T-helper 9 cell (primary cell): Measurements from ENCODE around the gene AASS.

Source experiments
- DNase-seq: peaks from one replicate; pipeline ENCODE4 v3.0.0-alpha.2; 2020

Gene AASS

GRCh38 chr7:122038134-122038533, 105.9 kb downstream of the AASS start:
- DNase-seq, result no peak

- DNase-seq, result no peak
These were observed 108.2 kb downstream of the AASS start for GRCh38 chr7:122035876-122036275.

- no peak for DNase-seq
These were observed 110.4 kb downstream of the AASS start for GRCh38 chr7:122033641-122034040.

- no peak for DNase-seq
These were observed 117.0 kb downstream of the AASS start for GRCh38 chr7:122027058-122027457.
